Measurements from ENCODE around the gene RYR1. TPM values are rescaled to one million over a fixed set of nuclear protein-coding genes. Genes with fewer than 3 reads are reported as not detected.
"Not testable (repeated sequence)": the region's sequence is repeated elsewhere in the genome, so short reads cannot be mapped to it uniquely, and the experiment has no call there.

The RYR1 gene
- total RNA-seq, 2 experiments from 2014 or later = 2.6 to 3.9 TPM

DNA sequence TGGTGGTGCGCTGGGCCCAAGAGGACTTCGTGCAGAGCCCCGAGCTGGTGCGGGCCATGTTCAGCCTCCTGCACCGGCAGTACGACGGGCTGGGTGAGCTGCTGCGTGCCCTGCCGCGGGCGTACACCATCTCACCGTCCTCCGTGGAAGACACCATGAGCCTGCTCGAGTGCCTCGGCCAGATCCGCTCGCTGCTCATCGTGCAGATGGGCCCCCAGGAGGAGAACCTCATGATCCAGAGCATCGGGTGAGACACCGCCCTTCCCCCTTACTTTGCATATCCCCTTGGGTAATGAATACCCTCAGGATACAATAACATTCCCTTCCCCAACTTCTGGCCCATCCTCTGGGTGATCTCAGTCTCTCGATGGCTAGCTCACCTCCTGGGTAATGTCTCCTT lies 60.9 kb downstream of the RYR1 start:
- Mint-ChIP-seq H3K4me3 (no peak overlapping the region), H3K9me3 (peaks cover 8% of the 10 kb centered on the region), H3K27ac (no peak overlapping the region), H3K36me3 (ENCODE audit: low read depth) (peaks cover 5% of the 10 kb centered on the region), H3K4me1 (peaks cover 5% of the 10 kb centered on the region), H3K27me3 (peaks cover 18% of the 10 kb centered on the region)
- ChIA-PET POLR2A (no interaction called here), CTCF (interaction anchor here (1.4 kb wide), 1 partner anchor 91 kb away, joined by 4 read pairs; the partner anchor contains the start of gene FAM98C)
- DNase-seq = no peak

DNA sequence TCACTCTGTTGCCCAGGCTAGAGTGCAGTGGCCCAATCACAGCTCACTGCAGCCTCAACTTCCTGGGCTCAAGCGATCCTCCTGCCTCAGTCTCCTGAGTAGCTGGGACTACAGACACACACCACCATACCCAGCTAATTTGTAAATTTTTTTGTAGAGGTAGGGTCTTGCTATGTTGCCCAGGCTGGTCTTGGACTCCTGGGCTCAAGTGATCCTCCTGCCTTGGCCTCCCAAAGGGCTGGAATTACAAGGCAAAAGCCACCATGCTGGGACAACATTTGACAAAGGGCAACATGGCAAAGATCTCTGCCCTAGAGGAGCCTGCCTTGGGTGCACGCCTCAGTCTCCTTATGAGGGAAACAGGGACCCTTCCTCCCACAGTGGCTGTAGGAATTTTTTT lies 61.9 kb downstream of the RYR1 start:
- H3K27ac Mint-ChIP-seq; DNase-seq; H3K4me3 Mint-ChIP-seq; H3K4me1 Mint-ChIP-seq; H3K9me3 Mint-ChIP-seq; POLR2A ChIA-PET; H3K36me3 Mint-ChIP-seq (ENCODE audit: low read depth): not testable (repeated sequence)
- CTCF ChIA-PET = interaction anchor here (1.4 kb wide), 1 partner anchor 92 kb away, joined by 4 read pairs; the partner anchor contains the start of gene FAM98C
- H3K27me3 Mint-ChIP-seq = peaks cover 14% of the 10 kb centered on the region

DNA sequence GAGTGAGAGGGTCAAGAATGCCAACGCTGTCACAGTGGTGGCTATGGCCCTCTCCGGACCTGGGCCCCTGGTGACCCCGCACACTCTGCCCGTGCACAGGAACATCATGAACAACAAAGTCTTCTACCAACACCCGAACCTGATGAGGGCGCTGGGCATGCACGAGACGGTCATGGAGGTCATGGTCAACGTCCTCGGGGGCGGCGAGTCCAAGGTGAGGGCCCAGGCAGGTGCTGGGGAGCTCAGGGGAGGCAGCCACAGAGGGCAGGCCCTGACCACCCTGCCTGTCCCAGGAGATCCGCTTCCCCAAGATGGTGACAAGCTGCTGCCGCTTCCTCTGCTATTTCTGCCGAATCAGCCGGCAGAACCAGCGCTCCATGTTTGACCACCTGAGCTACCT lies 62.6 kb downstream of the RYR1 start:
- Mint-ChIP-seq H3K4me3 (no peak overlapping the region), H3K9me3 (no peaks in the 10 kb centered on the region), H3K4me1 (peaks cover 5% of the 10 kb centered on the region), H3K27ac (no peak overlapping the region), H3K36me3 (ENCODE audit: low read depth) (no peaks in the 10 kb centered on the region), H3K27me3 (peaks cover 8% of the 10 kb centered on the region)
- DNase-seq = no peak
- ChIA-PET CTCF (no interaction called here), POLR2A (no interaction called here)

DNA sequence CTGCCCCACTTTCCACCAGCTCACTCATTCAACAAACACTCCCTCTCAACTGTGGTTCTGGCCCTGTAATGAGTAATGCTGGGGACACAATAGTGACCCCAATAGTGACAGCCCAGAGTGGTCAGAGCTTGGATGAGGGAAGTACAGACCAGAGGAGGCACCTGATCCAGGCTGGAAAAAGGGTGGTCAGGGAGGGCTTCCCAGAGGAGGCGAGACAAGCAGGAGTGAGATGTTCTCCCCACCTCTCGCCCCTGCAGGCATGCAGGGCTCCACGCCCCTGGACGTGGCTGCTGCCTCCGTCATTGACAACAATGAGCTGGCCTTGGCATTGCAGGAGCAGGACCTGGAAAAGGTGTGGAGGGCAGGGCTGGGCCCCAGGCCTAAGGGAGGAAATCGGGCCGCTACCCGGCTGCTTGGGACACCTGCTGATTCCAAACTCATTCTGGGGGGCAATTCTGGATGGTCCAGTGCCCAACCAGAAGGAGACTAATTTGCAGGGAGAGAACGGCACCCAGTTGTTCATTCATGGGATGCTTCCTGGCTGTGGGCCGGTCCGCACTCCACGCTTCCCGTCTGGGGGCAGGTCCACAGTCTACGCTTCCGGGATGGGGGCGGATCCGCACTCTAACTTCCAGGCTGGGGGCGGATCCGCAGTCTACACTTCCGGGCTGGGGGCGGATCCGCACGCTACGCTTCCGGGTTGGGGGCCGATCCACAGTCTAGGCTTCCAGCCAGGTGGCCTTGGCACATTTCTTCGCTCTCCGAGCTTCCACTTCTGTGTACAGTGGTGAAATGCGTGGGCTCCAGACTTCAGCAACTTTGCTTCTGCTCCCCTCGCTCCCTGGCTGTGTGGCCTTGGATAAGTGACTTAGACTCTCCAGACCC lies 63.4 kb downstream of the RYR1 start:
- no peak overlapping the region for H3K4me3 Mint-ChIP-seq
- H3K27me3 Mint-ChIP-seq = peaks cover 8% of the 10 kb centered on the region
- no peak overlapping the region for H3K27ac Mint-ChIP-seq
- DNase-seq = no peak
- H3K4me1 Mint-ChIP-seq = peaks cover 5% of the 10 kb centered on the region
- H3K36me3 Mint-ChIP-seq (ENCODE audit: low read depth) = no peaks in the 10 kb centered on the region
- ChIA-PET POLR2A (no interaction called here), CTCF (no interaction called here)
- H3K9me3 Mint-ChIP-seq = no peaks in the 10 kb centered on the region

DNA sequence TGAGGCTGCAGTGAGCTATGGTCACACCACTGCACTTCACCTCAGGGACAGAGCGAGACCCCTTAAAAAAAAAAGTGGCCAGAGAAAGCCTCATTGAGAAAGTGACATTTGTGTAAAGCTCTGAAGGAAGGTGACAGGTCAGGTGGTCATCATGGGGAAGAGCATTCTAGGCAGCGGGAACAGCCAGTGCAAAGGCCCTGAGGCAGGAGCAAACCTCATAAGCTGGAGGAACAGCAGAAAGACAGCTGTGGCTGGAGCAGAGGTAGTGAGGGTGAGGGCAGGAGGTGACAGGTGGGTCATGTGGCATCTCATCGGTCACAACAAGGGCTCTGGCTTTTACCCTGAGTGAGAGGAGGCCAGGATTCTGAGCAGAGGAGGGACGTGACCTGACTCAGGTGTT lies 64.4 kb downstream of the RYR1 start:
- Mint-ChIP-seq H3K36me3 (ENCODE audit: low read depth) (no peaks in the 10 kb centered on the region), H3K9me3 (no peaks in the 10 kb centered on the region), H3K27ac (no peak overlapping the region), H3K4me1 (peaks cover 5% of the 10 kb centered on the region), H3K4me3 (no peak overlapping the region), H3K27me3 (peaks cover 2% of the 10 kb centered on the region)
- no peak for DNase-seq
- CTCF ChIA-PET = no interaction called here
- POLR2A ChIA-PET = no interaction called here

DNA sequence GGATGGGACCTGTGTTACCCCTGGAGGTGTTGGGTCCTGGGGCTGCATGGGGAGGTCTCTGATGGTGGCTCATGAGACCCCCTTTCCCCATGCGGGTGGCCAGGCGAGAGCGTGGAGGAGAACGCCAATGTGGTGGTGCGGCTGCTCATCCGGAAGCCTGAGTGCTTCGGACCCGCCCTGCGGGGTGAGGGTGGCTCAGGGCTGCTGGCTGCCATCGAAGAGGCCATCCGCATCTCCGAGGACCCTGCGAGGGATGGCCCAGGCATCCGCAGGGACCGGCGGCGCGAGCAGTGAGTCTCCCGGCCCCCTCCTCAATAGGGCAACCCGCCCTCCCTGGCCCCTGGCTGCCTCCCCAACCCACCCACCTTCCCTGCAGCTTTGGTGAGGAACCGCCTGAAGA lies 66.0 kb downstream of the RYR1 start:
- Mint-ChIP-seq H3K27ac (no peak overlapping the region), H3K4me3 (no peak overlapping the region), H3K36me3 (ENCODE audit: low read depth) (no peaks in the 10 kb centered on the region), H3K9me3 (no peaks in the 10 kb centered on the region), H3K4me1 (no peaks in the 10 kb centered on the region), H3K27me3 (no peaks in the 10 kb centered on the region)
- ChIA-PET CTCF (no interaction called here), POLR2A (no interaction called here)
- DNase-seq = no peak

DNA sequence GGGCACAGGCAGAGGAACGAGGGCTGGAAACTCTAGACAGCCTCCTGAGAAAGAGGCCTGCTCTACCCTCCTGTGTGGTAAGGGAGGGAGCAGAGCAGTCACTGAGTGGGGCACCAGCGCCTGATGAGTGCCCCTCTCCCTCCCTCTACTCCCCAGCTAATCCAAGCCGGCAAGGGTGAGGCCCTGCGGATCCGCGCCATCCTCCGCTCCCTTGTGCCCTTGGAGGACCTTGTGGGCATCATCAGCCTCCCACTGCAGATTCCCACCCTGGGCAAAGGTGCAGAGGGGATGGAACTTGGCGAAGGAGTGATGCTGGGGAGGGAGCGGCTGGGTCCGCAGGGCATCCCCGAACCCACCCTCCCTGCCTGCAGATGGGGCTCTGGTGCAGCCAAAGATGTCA lies 67.0 kb downstream of the RYR1 start:
- POLR2A ChIA-PET = no interaction called here
- no peaks in the 10 kb centered on the region for H3K36me3 Mint-ChIP-seq (ENCODE audit: low read depth)

DNA sequence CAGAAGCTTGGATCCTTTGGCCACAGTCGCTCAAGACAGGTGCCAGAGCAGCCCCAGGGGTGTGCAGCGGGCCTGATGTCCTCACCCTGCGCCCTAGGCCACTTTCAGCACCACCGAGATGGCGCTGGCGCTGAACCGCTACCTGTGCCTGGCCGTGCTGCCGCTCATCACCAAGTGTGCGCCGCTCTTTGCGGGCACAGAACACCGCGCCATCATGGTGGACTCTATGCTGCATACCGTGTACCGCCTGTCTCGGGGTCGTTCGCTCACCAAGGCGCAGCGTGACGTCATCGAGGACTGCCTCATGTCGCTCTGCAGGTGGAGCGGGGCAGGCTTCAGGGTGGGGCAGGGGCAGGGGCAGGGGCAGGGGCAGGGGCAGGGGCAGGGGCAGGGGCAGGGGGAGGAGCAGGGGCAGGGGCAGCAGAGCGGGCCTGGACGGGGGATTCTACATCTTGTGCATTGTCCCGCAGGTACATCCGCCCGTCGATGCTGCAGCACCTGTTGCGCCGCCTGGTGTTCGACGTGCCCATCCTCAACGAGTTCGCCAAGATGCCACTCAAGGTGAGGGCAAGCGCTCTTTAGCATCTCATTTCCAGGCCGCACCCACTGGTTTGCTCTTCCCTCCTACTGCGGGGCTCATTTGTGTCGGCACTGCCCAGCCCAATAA lies 69.1 kb downstream of the RYR1 start:
- H3K27ac Mint-ChIP-seq = no peak overlapping the region
- H3K4me1 Mint-ChIP-seq = peaks cover 9% of the 10 kb centered on the region
- DNase-seq = no peak
- ChIA-PET POLR2A (no interaction called here), CTCF (interaction anchor here (0.6 kb wide), 1 partner anchor 269 kb away, joined by 3 read pairs; no protein-coding TSS in a partner anchor)
- no peaks in the 10 kb centered on the region for H3K9me3 Mint-ChIP-seq
- no peaks in the 10 kb centered on the region for H3K36me3 Mint-ChIP-seq (ENCODE audit: low read depth)
- H3K27me3 Mint-ChIP-seq = no peaks in the 10 kb centered on the region
- no peak overlapping the region for H3K4me3 Mint-ChIP-seq

More for the DNA sequence above, 67.0 kb downstream of the RYR1 start:
- H3K27me3 Mint-ChIP-seq = no peaks in the 10 kb centered on the region
- H3K9me3 Mint-ChIP-seq = no peaks in the 10 kb centered on the region
- DNase-seq = no peak
- H3K4me3 Mint-ChIP-seq = no peak overlapping the region
- CTCF ChIA-PET = no interaction called here
- H3K27ac Mint-ChIP-seq = no peak overlapping the region
- H3K4me1 Mint-ChIP-seq = no peaks in the 10 kb centered on the region

DNA sequence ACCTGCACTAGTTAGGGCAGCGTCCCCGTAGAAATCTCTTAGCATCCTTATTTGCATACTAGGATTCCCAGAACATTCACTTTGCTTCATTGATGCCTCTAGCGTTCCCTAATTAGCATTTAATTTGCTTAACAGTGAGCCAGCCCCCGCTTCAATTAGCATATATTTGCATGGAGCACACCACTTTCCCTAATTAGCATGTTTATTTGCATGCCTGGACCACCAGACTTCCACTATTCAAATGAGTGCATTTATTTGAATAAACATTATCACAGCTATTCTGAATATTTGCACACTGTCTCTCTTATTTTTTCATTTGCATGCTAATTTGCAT lies 69.6 kb downstream of the RYR1 start:
- no peak for DNase-seq
- Mint-ChIP-seq H3K36me3 (ENCODE audit: low read depth) (no peaks in the 10 kb centered on the region), H3K9me3 (no peaks in the 10 kb centered on the region), H3K27ac (no peak overlapping the region), H3K4me1 (peaks cover 9% of the 10 kb centered on the region), H3K27me3 (no peaks in the 10 kb centered on the region), H3K4me3 (no peak overlapping the region)
- POLR2A ChIA-PET = no interaction called here
- CTCF ChIA-PET = interaction anchor here (0.6 to 1.7 kb wide), 2 partner anchors 11 to 270 kb away, joined by 3 to 6 read pairs; no protein-coding TSS in a partner anchor

DNA sequence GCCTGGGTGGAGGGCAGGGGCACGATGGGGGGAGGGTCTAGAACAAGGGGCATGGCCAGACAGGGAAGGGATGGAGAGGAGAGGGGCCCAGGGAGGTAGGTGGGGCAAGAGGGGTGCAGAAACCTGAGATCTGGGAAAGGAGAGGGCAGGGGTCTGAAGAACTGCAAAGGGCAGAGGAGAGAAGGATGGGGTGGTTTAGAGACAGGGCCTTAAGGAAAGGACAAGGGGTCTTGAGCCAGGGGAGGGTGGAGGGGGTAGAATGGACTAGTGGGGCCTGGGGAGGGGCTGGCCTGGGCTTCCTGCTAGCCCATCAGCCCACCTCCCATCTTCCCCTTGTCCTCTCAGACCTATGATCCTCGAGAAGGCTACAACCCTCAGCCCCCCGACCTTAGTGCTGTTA lies 72.5 kb downstream of the RYR1 start:
- no peaks in the 10 kb centered on the region for H3K36me3 Mint-ChIP-seq (ENCODE audit: low read depth)
- ChIA-PET CTCF (interaction anchor here (1.6 kb wide), 1 partner anchor 424 kb away, joined by 7 read pairs; the partner anchor contains the start of genes MRPS12 and SARS2), POLR2A (no interaction called here)
- H3K4me3 Mint-ChIP-seq = no peak overlapping the region
- H3K4me1 Mint-ChIP-seq = peaks cover 9% of the 10 kb centered on the region
- H3K9me3 Mint-ChIP-seq = no peaks in the 10 kb centered on the region
- no peak for DNase-seq
- no peaks in the 10 kb centered on the region for H3K27me3 Mint-ChIP-seq
- no peak overlapping the region for H3K27ac Mint-ChIP-seq

DNA sequence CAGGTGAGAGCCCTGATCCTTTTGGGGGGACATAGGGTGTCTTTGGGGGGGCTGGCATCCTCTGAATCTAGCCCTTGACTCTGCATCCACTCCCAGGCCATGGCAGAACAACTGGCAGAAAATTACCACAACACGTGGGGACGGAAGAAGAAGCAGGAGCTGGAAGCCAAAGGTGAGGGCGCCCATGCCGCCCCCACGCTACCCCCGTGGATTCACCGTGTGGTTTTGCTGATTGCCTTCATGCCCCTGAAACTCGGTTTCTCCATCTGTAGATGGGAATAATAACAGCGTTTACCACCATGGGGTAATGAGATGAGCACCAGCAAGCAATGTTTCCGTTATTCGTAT lies 72.9 kb downstream of the RYR1 start:
- POLR2A ChIA-PET = no interaction called here
- Mint-ChIP-seq H3K4me1 (peaks cover 9% of the 10 kb centered on the region), H3K9me3 (no peaks in the 10 kb centered on the region), H3K27me3 (peaks cover 2% of the 10 kb centered on the region), H3K27ac (no peak overlapping the region), H3K36me3 (ENCODE audit: low read depth) (no peaks in the 10 kb centered on the region), H3K4me3 (no peak overlapping the region)
- CTCF ChIA-PET = interaction anchor here (1.0 to 1.6 kb wide), 2 partner anchors 103 to 424 kb away, joined by 7 read pairs; partner anchors contain the start of genes FAM98C, MRPS12 and SARS2
- no peak for DNase-seq

DNA sequence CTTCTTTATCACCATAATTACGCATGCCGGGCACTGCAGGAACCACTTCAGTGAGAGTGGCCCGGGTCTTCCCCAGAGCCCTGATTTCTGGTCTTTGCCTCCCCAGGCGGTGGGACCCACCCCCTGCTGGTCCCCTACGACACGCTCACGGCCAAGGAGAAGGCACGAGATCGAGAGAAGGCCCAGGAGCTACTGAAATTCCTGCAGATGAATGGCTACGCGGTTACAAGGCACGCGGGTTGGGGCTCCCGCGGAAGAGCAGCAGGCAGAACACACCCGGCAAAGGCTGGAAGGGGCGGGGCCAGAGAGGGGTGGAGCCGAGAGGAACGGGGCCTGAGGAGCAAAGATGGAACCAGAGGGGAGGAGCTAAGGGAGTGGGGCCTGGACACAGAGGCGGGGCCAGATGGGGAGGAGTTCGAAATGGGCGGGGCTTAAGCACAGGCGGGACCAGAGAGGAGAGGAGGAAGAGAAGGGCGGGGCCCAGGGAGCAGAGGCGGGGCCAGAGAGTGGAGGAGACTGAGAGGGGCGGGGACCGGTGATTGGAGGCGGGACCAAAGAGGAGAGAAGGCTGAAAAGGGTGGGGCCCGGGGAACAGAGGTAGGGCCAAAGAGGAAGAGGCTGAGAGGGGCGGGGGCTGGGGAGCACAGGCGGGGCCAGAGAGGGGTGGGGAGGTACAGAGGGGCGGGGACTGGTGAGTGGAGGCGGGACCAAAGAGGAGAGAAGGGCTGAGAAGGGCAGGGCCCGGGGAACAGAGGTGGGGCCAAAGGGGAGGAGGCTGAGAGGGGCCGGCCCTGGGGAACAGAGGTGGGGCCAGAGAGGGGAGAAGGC lies 73.4 kb downstream of the RYR1 start:
- Mint-ChIP-seq H3K4me3 (no peak overlapping the region), H3K27me3 (peaks cover 4% of the 10 kb centered on the region), H3K27ac (no peak overlapping the region), H3K36me3 (ENCODE audit: low read depth) (no peaks in the 10 kb centered on the region), H3K9me3 (no peaks in the 10 kb centered on the region), H3K4me1 (peaks cover 9% of the 10 kb centered on the region)
- DNase-seq = peak; percentile 93
- ChIA-PET POLR2A (no interaction called here), CTCF (interaction anchor here (1.0 to 1.6 kb wide), 2 partner anchors 104 to 423 kb away, joined by 7 read pairs; partner anchors contain the start of genes FAM98C, MRPS12 and SARS2)

All from activated CD4-positive, alpha-beta memory T cell treated with anti-CD3 and anti-CD28 coated beads, Interleukin-2, amount 10 ng/mL, durations not matched to agents 7 days and 5 days (primary cell).